GM12878 (cell line): Measurements from ENCODE around the gene GSTP1.
"Not testable (repeated sequence)": the region's sequence is repeated elsewhere in the genome, so short reads cannot be mapped to it uniquely, and the experiment has no call there.

Experiments
- BCL11A ChIP-seq: IDR thresholded peaks from 2 replicates; pipeline ENCODE4 v1.6.1; 2011; ENCODE audit warnings: low read depth, low read length
- HDAC2 ChIP-seq: fragments of 200-600 bp; sonication (generic); IDR thresholded peaks from 2 replicates; pipeline ENCODE4 v1.6.1; 2017
- RAD51 ChIP-seq: fragments of 450-650 bp; IDR thresholded peaks from 2 replicates; pipeline ENCODE4 v1.6.1; 2016; ENCODE audit warnings: moderate library complexity, mild to moderate bottlenecking, inconsistent platforms
- SREBF2 ChIP-seq: IDR thresholded peaks from 2 replicates; pipeline ENCODE4 v1.6.1; 2012; ENCODE audit warnings: mild to moderate bottlenecking, low read length
- TAF1 ChIP-seq: IDR thresholded peaks from 2 replicates; pipeline ENCODE4 v1.6.1; 2011; ENCODE audit warnings: mild to moderate bottlenecking, low read depth, low read length, borderline replicate concordance
- TCF12 ChIP-seq: IDR thresholded peaks from 2 replicates; pipeline ENCODE4 v1.6.1; 2011; ENCODE audit warnings: low read depth, mild to moderate bottlenecking, low read length
- YY1 ChIP-seq: IDR thresholded peaks from 2 replicates; pipeline ENCODE4 v1.6.1; 2011; ENCODE audit warnings: low read depth, mild to moderate bottlenecking, low read length
- TF ChIP-seq, protein P1 (sequence below): IDR thresholded peaks from 2 replicates; pipeline ENCODE4 v1.6.1; 2012; ENCODE audit warnings: low read depth, low read length, improper control_type of control experiment
- TF ChIP-seq, protein P2 (sequence below), 3 experiments: IDR thresholded peaks in 2 of 3; conservative IDR thresholded peaks in 1 of 3; 2 replicates each; pipeline ENCODE4 v1.5.1; 2011; ENCODE audit warnings: low read depth in 3 of 3, low read length in 3 of 3, mild to moderate bottlenecking in 3 of 3, control low read depth in 2 of 3, moderate library complexity in 2 of 3, inconsistent platforms in 1 of 3, mixed read lengths in 1 of 3; ENCODE audit not compliant: control insufficient read depth in 2 of 3, insufficient read depth in 1 of 3; ENCODE audit errors: extremely low read depth in 1 of 3

DNA sequence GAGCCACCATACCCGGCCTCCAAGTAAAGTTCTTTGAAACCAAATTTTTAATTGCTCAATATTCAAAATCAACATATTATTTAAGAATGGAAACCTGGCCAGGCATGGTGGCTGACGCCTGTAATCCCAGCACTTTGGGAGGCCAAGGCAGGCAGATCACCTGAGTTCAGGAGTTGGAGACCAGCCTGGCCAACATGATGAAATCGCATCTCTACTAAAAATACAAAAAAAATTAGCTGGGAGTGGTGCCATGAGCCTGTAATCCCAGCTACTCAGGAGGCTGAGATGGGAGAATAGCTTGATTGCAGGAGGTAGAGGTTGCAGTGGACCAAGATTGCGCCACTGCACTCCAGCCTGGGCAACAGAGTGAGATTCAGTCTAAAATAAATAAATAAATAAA lies 35.5 kb upstream of the GSTP1 start:
- TF ChIP-seq, protein P1, sequence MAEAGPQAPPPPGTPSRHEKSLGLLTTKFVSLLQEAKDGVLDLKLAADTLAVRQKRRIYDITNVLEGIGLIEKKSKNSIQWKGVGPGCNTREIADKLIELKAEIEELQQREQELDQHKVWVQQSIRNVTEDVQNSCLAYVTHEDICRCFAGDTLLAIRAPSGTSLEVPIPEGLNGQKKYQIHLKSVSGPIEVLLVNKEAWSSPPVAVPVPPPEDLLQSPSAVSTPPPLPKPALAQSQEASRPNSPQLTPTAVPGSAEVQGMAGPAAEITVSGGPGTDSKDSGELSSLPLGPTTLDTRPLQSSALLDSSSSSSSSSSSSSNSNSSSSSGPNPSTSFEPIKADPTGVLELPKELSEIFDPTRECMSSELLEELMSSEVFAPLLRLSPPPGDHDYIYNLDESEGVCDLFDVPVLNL: not testable (repeated sequence)
- not testable (repeated sequence) for TF ChIP-seq RAD51, TAF1, TCF12, BCL11A, HDAC2, SREBF2, YY1
- TF ChIP-seq, protein P2, sequence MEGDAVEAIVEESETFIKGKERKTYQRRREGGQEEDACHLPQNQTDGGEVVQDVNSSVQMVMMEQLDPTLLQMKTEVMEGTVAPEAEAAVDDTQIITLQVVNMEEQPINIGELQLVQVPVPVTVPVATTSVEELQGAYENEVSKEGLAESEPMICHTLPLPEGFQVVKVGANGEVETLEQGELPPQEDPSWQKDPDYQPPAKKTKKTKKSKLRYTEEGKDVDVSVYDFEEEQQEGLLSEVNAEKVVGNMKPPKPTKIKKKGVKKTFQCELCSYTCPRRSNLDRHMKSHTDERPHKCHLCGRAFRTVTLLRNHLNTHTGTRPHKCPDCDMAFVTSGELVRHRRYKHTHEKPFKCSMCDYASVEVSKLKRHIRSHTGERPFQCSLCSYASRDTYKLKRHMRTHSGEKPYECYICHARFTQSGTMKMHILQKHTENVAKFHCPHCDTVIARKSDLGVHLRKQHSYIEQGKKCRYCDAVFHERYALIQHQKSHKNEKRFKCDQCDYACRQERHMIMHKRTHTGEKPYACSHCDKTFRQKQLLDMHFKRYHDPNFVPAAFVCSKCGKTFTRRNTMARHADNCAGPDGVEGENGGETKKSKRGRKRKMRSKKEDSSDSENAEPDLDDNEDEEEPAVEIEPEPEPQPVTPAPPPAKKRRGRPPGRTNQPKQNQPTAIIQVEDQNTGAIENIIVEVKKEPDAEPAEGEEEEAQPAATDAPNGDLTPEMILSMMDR (IDR thresholded peaks at IDR 0.05 in 2 of 3, conservative IDR thresholded peaks at IDR 0.05 in 1 of 3; ENCODE audit: control insufficient read depth in 2 of 3, extremely low read depth in 1 of 3, insufficient read depth in 1 of 3, low read depth in 3 of 3, low read length in 3 of 3): not testable (repeated sequence)
